ENCODE data around the gene RABEP2. TPM values are rescaled to one million over a fixed set of nuclear protein-coding genes. Genes with fewer than 3 reads are reported as not detected.
A peak's percentile ranks its signal among the peaks of the same experiment; 100 is the strongest.
"Not testable (repeated sequence)": the region's sequence is repeated elsewhere in the genome, so short reads cannot be mapped to it uniquely, and the experiment has no call there.

The RABEP2 gene
- 10 to 100 TPM; 11.5 to 18.8 TPM for total RNA-seq
- 10 to 100 TPM; 18.3 to 30.0 TPM for polyA plus RNA-seq
- long read RNA-seq, donor 1, partial matches to known transcripts = 1 of 3 reads
- long read RNA-seq, donor 1, other reads (novel, unspliced or antisense) = 2 of 3 reads
- long read RNA-seq, donor 2, partial matches to known transcripts = 0 of 3 reads
- long read RNA-seq, donor 2, other reads (novel, unspliced or antisense) = 0 of 3 reads

DNA sequence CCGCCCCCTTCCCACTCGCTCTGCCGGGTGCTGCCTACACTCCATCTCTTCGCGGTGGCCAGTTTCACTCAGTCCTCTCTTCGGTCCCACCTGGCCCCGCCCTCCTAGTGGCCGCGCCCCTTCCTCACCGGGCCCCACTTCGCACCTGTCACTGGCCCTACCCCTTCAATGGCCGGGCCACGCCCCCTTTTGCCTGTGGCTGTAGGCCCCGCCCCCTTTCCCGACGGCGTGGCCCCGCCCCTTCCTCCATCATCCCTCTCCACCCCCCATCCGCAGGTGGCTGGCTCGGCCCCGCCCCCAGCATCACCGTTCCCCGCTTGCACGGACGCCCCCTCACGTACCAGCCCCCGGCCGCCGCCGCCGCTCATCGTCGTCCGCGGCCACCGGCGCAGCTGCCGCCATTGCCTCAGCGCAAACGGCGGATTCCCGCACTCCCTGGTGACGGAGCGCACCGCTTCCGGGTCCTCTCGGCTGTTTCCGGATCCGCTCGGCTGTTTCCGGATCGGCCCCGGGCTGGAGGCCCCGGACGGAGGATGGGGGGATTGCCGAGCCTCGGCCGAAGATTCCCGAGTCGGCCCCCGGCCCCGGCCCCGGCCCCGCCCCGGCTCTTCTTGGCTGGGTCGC lies at the start of gene RABEP2:
RABEP2 (minus strand) TSS at position 477 of the 624 bp plus-strand sequence; CDS start at position 402, 75 bp downstream.
- ATAC-seq (ENCODE audit: low FRiP score) (peak; percentile 98), DNase-seq (peak; percentile 95 to 98)
- Histone ChIP-seq H3K4me3 (ENCODE audit: low read length in 2 of 2) (peak within 1 kb of the TSS; percentile 88 to 94), H3K36me3 (ENCODE audit: control insufficient read depth in 1 of 2, insufficient read depth in 2 of 2, low read length in 1 of 2) (no peaks in the 10 kb centered on the region), H3K9me3 (ENCODE audit: control insufficient read depth, low read length) (no peaks in the 10 kb centered on the region), H3K27ac (ENCODE audit: low read depth in 1 of 2, low read length in 2 of 2) (peak within 1 kb of the TSS; percentile 78 to 97), H3K4me1 (ENCODE audit: control insufficient read depth in 1 of 2, insufficient read depth in 2 of 2, low read length in 2 of 2) (no peaks in the 10 kb centered on the region), H3K27me3 (ENCODE audit: control insufficient read depth in 1 of 2, insufficient read depth in 2 of 2, low read length in 1 of 2) (no peaks in the 10 kb centered on the region)
- 0 to 1% methylated on average over 63 to 66 of the region's 66 CpGs for WGBS, 2 donors
- intact Hi-C loops (cut with DNase I) = loop anchor here (1.0 to 5.0 kb wide), 2 partner anchors 45 to 63 kb away; partner anchors contain the start of gene SH2B1 (in 1 of the 2)

DNA sequence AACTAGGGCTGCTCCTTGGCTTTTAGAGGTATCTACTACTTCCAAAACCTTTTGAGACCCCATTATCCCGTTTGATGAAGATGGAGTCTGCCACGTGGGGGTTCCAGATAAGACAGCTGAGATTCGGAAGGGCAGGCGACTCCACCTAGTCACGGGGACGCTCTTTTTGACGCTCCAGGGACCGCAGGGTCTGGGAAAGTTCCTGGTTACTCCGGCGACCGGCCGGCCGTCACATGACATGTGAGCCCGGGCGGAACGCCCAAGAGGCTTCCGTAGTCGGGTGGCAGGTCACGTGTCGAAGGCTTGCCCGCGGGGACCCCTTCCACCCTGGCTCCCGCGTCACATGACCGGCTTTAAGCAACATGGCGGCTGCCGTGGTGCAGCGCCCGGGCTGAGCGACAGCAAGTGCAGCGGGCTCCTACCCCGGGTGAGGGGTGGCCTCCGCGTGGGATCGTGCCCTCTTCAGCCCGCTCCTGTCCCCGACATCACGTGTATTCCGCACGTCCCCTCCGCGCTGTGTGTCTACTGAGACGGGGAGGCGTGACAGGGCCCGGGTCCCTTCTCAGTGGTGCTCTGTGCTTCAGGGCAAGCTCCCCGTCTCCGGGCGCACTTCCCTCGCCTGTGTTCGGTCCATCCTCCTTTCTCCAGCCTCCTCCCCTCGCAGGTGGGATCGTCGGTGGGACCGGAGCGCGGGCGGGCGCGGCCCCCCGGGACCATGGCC lies 49.6 kb upstream of the RABEP2 start, which contains the start of gene SPNS1:
SPNS1 (plus strand) TSS at position 342 of the 721 bp plus-strand sequence; CDS start at position 716, 374 bp downstream.
- H3K4me1 ChIP-seq (ENCODE audit: control insufficient read depth in 1 of 2, insufficient read depth in 2 of 2, low read length in 2 of 2) = no peaks in the 10 kb centered on the region
- WGBS, 2 donors = 0% methylated on average over 50 to 60 of the region's 60 CpGs
- ATAC-seq (ENCODE audit: low FRiP score) (peak; percentile 97), DNase-seq (peak; percentile 99)
- H3K9me3 ChIP-seq (ENCODE audit: control insufficient read depth, low read length) = no peaks in the 10 kb centered on the region
- H3K36me3 ChIP-seq (ENCODE audit: control insufficient read depth in 1 of 2, insufficient read depth in 2 of 2, low read length in 1 of 2) = no peaks in the 10 kb centered on the region
- peak within 1 kb of the TSS in 1 of 2 donors; percentile 28 for H3K27ac ChIP-seq (ENCODE audit: low read depth in 1 of 2, low read length in 2 of 2)
- intact Hi-C loops (cut with DNase I) = no loop called here
- H3K27me3 ChIP-seq (ENCODE audit: control insufficient read depth in 1 of 2, insufficient read depth in 2 of 2, low read length in 1 of 2) = no peaks in the 10 kb centered on the region
- peak within 1 kb of the TSS; percentile 62 to 63 for H3K4me3 ChIP-seq (ENCODE audit: low read length in 2 of 2)

- Histone ChIP-seq H3K27me3 (ENCODE audit: control insufficient read depth in 1 of 2, insufficient read depth in 2 of 2, low read length in 1 of 2) (no peaks in the 10 kb centered on the region), H3K9me3 (ENCODE audit: control insufficient read depth, low read length) (no peaks in the 10 kb centered on the region), H3K27ac (ENCODE audit: low read depth in 1 of 2, low read length in 2 of 2) (peak overlapping the region in 1 of 2 donors; percentile 28), H3K4me1 (ENCODE audit: control insufficient read depth in 1 of 2, insufficient read depth in 2 of 2, low read length in 2 of 2) (no peaks in the 10 kb centered on the region), H3K4me3 (ENCODE audit: low read length in 2 of 2) (peak overlapping the region; percentile 62 to 63), H3K36me3 (ENCODE audit: control insufficient read depth in 1 of 2, insufficient read depth in 2 of 2, low read length in 1 of 2) (no peaks in the 10 kb centered on the region)
- DNase-seq (peak; percentile 61 to 85), ATAC-seq (ENCODE audit: low FRiP score) (peak; percentile 66)
- 0 to 1% methylated on average over 17 of the region's 17 CpGs for WGBS, 2 donors
- intact Hi-C loops (cut with DNase I) = no loop called here
Observed at GRCh38 chr16:28974007-28974436, 49.0 kb upstream of the RABEP2 start.

GRCh38 chr16:28969696-28970095 lies 44.7 kb upstream of the RABEP2 start:
- intact Hi-C loops (cut with DNase I); ATAC-seq (ENCODE audit: low FRiP score); H3K36me3 ChIP-seq (ENCODE audit: control insufficient read depth in 1 of 2, insufficient read depth in 2 of 2, low read length in 1 of 2); DNase-seq; H3K4me3 ChIP-seq (ENCODE audit: low read length in 2 of 2); H3K27me3 ChIP-seq (ENCODE audit: control insufficient read depth in 1 of 2, insufficient read depth in 2 of 2, low read length in 1 of 2); H3K27ac ChIP-seq (ENCODE audit: low read depth in 1 of 2, low read length in 2 of 2); H3K9me3 ChIP-seq (ENCODE audit: control insufficient read depth, low read length); H3K4me1 ChIP-seq (ENCODE audit: control insufficient read depth in 1 of 2, insufficient read depth in 2 of 2, low read length in 2 of 2): not testable (repeated sequence)
- 88 to 90% methylated on average over 2 of the region's 2 CpGs for WGBS, 2 donors

DNA sequence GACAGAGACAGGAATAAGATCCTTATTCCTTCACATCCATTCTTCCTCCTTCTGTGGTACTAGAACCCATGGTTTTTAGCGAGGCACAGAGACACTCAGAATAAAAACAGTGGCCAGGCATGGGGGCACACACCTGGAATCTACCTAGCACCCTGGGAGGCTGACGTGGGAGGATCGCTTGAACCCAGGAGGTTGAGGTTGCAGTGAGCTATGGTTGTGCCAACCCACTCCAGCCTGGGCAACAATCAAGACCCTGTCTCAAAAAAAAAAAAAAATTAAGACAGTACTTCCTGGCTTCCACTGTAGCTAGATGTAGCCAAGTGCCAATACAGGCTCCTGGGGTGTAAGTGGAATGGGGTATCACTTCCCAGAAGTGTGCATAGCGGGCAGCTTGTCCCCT lies 42.1 kb upstream of the RABEP2 start:
- intact Hi-C loops (cut with DNase I) = no loop called here
- ATAC-seq (ENCODE audit: low FRiP score) = no peak
- WGBS, 2 donors = 86 to 89% methylated on average over 4 of the region's 4 CpGs

DNA sequence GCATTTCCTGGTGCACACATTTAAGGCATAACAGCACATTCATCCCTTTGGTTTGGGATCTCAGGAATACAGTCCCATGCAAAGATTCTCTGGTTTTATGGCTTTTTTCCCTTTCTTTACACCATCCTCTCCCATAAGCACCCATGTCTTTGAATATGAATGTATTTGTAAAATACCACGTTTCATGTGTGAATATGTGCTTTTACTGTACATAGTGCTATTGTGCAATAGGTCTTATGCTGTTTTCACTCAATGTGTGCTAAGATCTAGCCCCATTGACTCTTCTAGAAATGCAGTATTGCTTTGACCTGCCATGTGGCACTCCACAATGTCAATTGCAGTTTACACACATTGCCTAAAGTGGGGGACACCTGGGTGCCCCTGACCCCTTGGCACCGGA lies 39.5 kb upstream of the RABEP2 start:
- WGBS, 2 donors = 90 to 92% methylated on average over 2 of the region's 2 CpGs
- Histone ChIP-seq H3K27me3 (ENCODE audit: control insufficient read depth in 1 of 2, insufficient read depth in 2 of 2, low read length in 1 of 2) (no peaks in the 10 kb centered on the region), H3K36me3 (ENCODE audit: control insufficient read depth in 1 of 2, insufficient read depth in 2 of 2, low read length in 1 of 2) (no peaks in the 10 kb centered on the region), H3K9me3 (ENCODE audit: control insufficient read depth, low read length) (no peaks in the 10 kb centered on the region), H3K27ac (ENCODE audit: low read depth in 1 of 2, low read length in 2 of 2) (no peak overlapping the region), H3K4me1 (ENCODE audit: control insufficient read depth in 1 of 2, insufficient read depth in 2 of 2, low read length in 2 of 2) (no peaks in the 10 kb centered on the region), H3K4me3 (ENCODE audit: low read length in 2 of 2) (no peak overlapping the region)
- ATAC-seq (ENCODE audit: low FRiP score) (no peak), DNase-seq (no peak)
- intact Hi-C loops (cut with DNase I) = no loop called here

More for the DNA sequence above, 42.1 kb upstream of the RABEP2 start:
- DNase-seq = no peak
- H3K4me1 ChIP-seq (ENCODE audit: control insufficient read depth in 1 of 2, insufficient read depth in 2 of 2, low read length in 2 of 2) = no peaks in the 10 kb centered on the region
- H3K27ac ChIP-seq (ENCODE audit: low read depth in 1 of 2, low read length in 2 of 2) = no peak overlapping the region
- H3K36me3 ChIP-seq (ENCODE audit: control insufficient read depth in 1 of 2, insufficient read depth in 2 of 2, low read length in 1 of 2) = no peaks in the 10 kb centered on the region
- H3K4me3 ChIP-seq (ENCODE audit: low read length in 2 of 2) = no peak overlapping the region
- no peaks in the 10 kb centered on the region for H3K27me3 ChIP-seq (ENCODE audit: control insufficient read depth in 1 of 2, insufficient read depth in 2 of 2, low read length in 1 of 2)
- H3K9me3 ChIP-seq (ENCODE audit: control insufficient read depth, low read length) = no peaks in the 10 kb centered on the region

DNA sequence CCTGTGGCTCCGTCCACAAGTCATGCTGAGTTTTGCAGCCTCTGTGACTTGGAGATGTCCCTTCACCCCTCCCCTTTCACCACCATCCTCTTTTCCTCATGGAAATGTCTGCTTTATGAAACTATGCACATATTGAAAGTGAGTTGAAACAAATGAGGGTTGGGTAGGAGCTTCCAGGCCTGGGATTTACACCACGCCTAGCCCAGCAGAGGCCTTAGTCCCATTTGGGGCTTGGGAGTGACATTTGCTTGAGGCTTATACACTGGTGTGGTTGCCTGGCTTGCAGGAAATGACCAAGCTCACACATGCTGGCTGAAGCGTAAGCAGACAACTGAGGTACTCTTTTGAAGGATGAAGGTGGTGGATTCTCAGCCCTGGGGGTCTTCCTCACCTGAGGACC lies 39.0 kb upstream of the RABEP2 start:
- intact Hi-C loops (cut with DNase I) = no loop called here
- DNase-seq (no peak), ATAC-seq (ENCODE audit: low FRiP score) (no peak)
- Histone ChIP-seq H3K4me3 (ENCODE audit: low read length in 2 of 2) (no peak overlapping the region), H3K27ac (ENCODE audit: low read depth in 1 of 2, low read length in 2 of 2) (no peak overlapping the region), H3K9me3 (ENCODE audit: control insufficient read depth, low read length) (no peaks in the 10 kb centered on the region), H3K4me1 (ENCODE audit: control insufficient read depth in 1 of 2, insufficient read depth in 2 of 2, low read length in 2 of 2) (no peaks in the 10 kb centered on the region), H3K27me3 (ENCODE audit: control insufficient read depth in 1 of 2, insufficient read depth in 2 of 2, low read length in 1 of 2) (no peaks in the 10 kb centered on the region), H3K36me3 (ENCODE audit: control insufficient read depth in 1 of 2, insufficient read depth in 2 of 2, low read length in 1 of 2) (no peaks in the 10 kb centered on the region)
- WGBS, 2 donors = 90 to 97% methylated on average over 3 of the region's 3 CpGs

GRCh38 chr16:28958836-28959235 lies 33.8 kb upstream of the RABEP2 start:
- Histone ChIP-seq H3K9me3 (ENCODE audit: control insufficient read depth, low read length) (no peaks in the 10 kb centered on the region), H3K27ac (ENCODE audit: low read depth in 1 of 2, low read length in 2 of 2) (no peak overlapping the region), H3K27me3 (ENCODE audit: control insufficient read depth in 1 of 2, insufficient read depth in 2 of 2, low read length in 1 of 2) (no peaks in the 10 kb centered on the region), H3K4me1 (ENCODE audit: control insufficient read depth in 1 of 2, insufficient read depth in 2 of 2, low read length in 2 of 2) (no peaks in the 10 kb centered on the region), H3K36me3 (ENCODE audit: control insufficient read depth in 1 of 2, insufficient read depth in 2 of 2, low read length in 1 of 2) (peaks cover 0 to 1% of the 10 kb centered on the region in 2 donors), H3K4me3 (ENCODE audit: low read length in 2 of 2) (no peak overlapping the region)
- intact Hi-C loops (cut with DNase I) = no loop called here
- ATAC-seq (ENCODE audit: low FRiP score) = no peak
- WGBS, 2 donors = 84 to 89% methylated on average over 6 of the region's 6 CpGs
- no peak for DNase-seq
